HG03439 (cell line): ENCODE data around the gene SOX13.

Source experiments
- ATAC-seq: cut with Tn5 transposase; IDR thresholded peaks from one replicate; pipeline ENCODE4 v1.9.1; 2021; ENCODE audit warnings: mild to moderate bottlenecking, moderate library complexity; ENCODE audit not compliant: unreplicated experiment

SOX13 gene

GRCh38 chr1:204130178-204130577 lies 57.3 kb downstream of the SOX13 start:
- no peak for ATAC-seq

DNA sequence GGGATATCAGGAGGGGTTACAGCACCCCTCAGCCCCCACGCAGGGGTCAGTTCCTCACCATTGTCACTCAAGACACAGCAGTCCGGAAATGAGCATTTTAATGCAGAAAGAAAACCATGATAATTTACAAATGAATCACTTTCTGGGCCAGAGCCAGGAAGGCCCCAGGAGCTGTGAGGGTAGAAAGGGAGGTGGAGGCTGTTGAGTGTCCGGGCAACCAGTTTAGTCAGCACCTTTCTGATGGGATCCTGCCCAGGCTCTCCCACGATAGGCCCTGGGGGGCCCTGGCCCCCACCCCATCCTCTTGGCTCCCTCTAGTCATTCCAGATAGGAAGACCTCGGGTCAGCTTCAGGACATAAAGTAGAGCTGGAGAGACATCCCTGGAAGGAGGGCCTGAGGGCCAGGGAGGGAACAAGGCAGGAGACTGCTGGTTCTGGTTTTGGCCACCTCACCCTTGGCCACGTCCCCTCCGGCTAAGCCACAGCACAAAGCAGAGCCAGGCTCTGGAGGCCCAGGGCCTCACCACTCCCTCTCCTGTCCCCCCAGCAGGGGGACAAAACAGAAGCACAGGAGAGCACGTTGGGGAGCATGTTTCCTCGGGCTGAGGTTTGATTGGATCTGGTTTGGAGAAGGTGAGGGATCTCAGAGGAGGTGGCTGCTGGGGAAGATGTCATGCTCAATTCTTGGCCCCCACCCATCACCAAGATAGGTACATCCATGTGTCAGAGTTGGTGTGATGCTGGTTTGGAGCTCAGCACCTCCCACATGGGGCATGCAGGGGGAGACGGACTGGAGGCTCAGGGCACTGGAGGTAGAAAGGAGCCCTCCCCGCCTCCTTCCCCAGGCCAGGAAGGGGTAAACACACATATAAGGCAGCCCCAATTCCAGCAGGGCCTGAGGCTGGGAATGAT lies 58.3 kb downstream of the SOX13 start:
- no peak for ATAC-seq

GRCh38 chr1:204131978-204132377 lies 59.1 kb downstream of the SOX13 start:
- ATAC-seq = no peak

GRCh38 chr1:204132718-204133117 lies 59.8 kb downstream of the SOX13 start:
- no peak for ATAC-seq

GRCh38 chr1:204134103-204134502 lies 61.2 kb downstream of the SOX13 start:
- ATAC-seq = no peak

GRCh38 chr1:204136814-204137213 lies 63.9 kb downstream of the SOX13 start:
- no peak for ATAC-seq

- no peak for ATAC-seq
These were observed 66.2 kb downstream of the SOX13 start for GRCh38 chr1:204139088-204139487.

GRCh38 chr1:204139952-204140351 lies 67.0 kb downstream of the SOX13 start:
- no peak for ATAC-seq

GRCh38 chr1:204141131-204141530 lies 68.2 kb downstream of the SOX13 start:
- no peak for ATAC-seq

GRCh38 chr1:204142032-204142974 lies 69.4 kb downstream of the SOX13 start:
- no peak for ATAC-seq

DNA sequence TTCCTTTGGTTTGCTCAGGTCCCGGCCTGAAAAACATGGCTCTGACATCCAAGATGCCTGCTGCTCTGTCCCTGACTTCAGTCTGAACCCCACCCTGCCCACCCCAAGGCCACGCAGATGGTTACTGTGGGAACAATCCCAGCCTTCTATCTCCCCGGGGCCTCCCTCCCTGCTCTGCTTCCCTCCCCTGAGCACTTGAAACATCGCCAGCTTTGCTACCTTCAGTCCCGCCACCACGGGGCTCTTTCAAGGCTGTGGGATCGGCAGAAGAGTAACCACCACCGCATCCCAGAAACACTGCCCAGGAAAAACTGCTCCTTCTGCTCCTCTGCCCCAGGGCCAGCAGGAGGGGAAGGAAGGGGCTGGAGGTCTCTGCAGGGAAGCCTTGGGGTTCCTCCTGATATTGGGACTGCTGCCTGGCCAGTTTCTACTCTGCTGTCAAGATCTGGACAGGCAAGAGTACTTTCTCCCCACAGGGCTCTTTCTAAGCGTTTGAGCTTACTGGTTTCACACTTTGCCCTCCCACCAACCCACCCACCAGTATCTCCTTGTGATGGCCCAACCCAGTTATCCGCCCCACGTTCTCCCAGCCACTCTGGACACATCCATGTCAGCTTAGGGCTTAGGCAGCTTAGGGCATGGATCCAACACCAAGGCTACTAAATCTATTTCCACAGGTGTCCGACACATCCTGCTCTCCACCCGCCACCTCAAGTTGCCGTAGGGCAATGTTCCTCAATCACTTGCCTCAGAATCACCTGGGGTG lies 70.5 kb downstream of the SOX13 start:
- no peak for ATAC-seq

- ATAC-seq = no peak
These were observed 72.2 kb downstream of the SOX13 start for GRCh38 chr1:204145033-204145504.

DNA sequence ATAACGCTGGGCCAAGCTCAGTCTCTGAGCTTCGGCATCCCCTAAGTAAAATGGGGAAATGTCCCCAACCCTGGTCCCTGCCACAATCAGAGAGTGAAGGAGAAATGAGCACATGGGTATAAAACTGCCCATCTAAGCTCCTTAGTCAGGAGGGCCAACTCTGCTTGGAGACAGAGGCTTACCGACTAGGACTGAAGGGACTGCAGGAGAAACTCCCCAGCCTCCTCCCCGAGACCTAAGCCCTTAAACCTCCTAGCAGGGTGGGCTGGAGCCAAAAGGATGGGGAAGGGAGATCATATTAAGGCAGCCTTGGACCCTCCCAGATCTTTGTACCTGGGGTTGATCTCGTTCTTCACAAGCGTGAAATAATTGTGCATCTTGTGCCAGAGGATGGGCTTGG lies 73.4 kb downstream of the SOX13 start:
- no peak for ATAC-seq

DNA sequence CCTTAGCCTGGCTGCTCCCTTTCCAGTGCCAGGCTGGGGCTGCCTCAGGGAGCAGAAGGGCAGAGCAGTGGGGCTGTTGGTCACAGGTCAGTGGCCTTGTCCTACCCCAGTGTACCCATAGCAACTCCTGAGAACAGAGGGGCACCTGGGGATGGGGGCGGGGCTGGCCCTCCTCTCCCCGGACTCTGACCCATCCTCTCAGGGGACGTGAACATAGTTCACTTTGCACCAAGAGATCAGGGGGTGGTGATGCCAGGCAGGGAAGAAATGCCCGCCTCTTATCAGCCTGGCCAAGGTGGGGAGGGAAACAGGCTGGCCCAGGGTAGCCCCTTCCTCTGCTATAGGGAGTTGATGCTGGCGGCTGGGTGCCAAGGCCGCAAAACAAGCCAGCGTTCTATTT lies 74.0 kb downstream of the SOX13 start:
- ATAC-seq = no peak

- ATAC-seq = no peak
These were observed 74.8 kb downstream of the SOX13 start for GRCh38 chr1:204147406-204148383.

DNA sequence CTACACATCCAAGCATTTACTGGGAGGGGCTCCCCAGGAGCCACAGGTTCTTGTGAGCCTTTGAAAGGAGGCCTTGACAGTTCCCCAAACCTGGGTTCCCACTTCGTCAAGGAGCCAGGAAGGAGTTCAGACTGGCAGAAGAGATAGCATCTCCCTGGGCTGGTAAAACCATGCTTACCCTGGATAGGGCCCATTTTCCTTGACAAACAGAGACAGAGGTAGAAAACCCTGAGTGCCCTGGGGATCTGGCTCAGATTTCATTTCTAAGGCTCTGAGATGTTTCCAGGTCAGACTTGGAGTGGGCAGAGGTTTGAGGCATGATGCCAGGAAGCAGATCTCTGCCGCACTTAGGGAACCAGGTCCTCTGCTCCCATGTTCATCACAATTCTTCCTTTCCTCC lies 76.2 kb downstream of the SOX13 start:
- ATAC-seq = no peak

DNA sequence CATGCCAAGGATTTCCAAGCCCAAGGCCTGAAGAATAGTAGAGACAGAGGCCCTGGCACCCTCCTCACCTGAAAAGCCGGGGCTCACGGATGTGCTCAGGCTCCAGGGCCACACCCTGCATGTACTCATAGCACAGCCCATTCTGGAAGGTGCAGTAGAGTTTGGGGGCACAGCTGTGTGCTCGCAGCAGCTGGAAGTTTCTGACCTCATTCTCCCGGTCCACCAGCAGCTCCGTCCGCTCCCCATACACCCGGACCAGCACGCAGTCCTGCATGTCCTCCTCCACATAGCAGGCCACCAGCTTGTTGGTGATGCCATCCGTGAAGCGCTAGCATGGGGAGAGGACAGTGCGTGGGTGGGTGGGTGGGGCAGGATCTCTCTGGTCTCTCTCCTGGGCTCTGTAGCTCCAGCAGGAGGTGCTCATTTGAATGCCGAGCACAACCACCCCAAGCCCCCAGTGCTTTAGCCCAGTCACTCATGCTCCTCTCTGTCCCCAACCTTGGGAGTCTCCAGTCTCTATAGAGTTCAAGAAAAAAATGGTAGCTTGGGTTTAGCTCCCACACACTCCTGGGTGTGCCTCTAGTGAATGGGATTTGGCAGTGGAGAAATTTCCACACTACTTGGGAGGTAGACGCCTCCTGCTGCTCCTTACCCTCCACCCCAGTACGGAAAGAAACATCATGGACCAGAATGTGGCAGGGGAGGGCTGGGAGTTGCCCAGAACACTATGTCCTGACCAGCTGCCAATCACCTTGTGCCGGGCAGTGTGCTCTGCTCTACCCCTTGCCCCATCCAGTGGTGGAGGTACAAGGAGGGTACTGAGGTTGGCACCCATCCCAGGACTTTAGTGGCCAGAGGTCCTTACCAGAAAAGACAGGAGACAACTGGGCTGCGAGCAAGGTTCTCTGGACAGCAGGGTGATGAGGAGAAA lies 77.0 kb downstream of the SOX13 start:
- ATAC-seq = no peak

GRCh38 chr1:204150702-204151551 lies 78.0 kb downstream of the SOX13 start:
- ATAC-seq = no peak
